Activated CD8-positive, alpha-beta memory T cell treated with anti-CD3 and anti-CD28 coated beads, Interleukin-2, amount 50 U/mL, for 4 hours (primary cell): ENCODE measurements around the gene MYO15B.

Experiments used
- DNase-seq: peaks from one replicate; pipeline ENCODE4 v3.0.0-alpha.2; 2020

Gene MYO15B

DNA sequence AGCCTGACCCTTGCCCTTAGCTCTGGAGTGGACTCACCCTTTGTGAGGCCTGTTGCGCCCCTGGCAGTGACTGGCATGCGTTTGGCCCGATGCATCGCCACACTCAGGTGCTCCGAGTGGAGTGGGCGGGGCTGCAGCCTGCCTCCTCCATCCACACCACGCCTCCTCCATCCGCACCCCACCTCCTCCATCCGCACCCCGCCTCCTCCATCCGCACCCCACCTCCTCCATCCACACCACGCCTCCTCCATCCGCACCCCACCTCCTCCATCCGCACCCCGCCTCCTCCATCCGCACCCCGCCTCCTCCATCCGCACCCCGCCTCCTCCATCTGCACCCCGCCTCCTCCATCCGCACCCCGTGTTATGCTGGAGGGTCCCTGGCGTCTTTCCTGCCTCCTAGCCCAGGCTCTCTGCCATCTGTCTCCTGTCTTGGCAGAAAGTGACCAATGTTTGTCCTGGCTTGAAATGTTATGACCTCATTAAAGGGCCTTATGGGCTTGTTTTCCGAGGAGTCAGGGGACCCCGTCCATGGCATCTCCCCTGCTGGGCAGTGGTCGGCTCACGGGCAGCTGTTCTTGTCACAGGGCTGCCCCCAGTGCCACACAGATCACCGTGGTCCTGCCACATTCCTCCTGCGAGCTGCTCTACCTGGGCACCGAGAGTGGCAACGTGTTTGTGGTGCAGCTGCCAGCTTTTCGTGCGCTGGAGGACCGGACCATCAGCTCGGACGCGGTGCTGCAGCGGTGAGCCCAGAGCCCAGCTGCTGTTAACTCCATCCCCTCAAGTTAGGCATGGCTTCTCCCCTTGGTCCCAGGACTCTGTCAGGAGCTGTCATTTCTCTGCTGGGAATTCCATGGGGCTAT is 28.7 kb upstream of the MYO15B start:
- no peak for DNase-seq

DNA sequence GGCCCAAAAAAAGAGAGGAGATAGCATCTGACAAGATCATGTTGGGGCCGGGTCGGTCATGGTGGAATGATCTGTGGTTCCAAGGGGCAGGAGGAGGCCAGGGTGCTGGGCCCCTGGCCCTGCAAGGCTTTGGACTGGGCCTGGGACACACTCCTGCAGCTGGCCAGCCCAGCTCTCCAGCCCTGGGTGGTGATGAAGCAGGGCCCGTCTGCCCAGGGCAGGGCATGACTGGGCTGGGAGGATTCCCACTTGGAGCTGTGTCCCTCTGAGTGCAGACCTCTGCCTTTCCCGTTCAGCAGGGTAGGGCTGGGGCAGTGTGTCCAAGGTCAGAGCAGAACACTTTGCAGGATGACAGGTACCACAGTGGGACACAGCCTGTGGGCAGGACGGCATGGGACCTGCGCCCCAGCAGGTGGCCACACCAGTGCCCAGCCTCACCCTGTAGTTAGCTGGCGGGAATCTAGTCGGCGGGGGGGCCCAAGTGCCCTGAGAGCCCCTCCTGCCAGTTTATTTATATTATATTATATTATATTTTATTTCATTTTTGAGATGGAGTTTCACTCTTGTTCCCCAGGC is 27.6 kb upstream of the MYO15B start:
- DNase-seq = no peak

DNA sequence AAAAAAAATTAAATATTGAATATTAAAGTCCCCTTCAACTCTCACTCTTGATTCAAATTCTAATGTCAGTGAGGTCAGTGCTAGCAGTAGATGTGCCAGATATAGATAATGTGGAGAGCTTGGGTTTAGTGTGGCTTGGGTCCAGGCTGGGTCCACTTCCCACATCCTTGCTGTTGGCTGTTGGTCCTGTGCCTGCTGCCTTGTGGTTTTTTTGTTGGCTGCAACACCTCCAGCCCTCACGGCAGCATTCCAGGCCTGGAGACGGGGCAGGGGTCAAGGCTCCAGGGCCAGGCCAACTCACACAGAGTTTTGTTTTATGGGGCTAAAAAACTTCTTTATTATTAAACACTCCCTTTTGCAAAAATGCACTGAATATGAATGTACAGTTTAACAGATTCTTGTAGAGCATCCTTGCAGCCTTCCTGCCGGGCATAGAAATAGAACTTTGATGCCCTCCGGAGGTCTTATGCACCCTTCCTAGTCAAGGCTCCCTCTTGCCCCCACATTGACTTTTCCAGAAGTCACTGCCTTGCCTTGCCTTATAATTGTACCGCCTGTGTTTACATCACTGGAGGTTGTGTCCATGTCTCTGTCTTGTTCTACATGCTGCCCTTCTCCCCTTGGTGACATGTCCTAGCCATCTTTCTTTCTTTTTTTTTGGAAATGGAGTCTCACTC is 25.5 kb upstream of the MYO15B start:
- no peak for DNase-seq

DNA sequence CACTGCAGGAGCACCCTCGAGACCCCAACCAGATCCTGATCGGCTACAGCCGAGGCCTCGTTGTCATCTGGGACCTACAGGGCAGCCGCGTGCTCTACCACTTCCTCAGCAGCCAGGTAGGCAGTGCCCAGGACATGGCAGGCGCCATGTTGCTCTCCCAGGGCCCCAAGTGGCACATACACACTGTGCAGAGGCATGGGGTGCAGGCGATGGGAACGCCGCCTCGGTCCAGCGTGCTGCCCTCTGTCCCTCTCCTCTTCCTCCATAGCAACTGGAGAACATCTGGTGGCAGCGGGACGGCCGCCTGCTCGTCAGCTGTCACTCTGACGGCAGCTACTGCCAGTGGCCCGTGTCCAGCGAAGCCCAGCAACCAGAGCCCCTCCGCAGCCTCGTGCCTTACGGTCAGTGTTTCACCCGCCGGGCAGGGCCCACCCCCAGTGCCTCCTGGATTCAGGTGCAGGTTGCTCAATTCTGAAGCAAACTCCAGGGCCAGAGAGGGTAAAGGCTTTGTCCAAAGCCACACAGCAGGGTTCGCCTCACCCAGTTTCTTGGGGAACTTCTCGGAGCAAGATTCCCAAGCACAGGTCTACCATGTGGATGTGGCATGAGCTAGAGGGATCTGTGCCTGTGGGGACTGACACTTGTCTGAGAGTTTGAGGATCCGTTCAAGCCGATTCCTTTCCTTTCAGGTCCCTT is 24.4 kb upstream of the MYO15B start:
- no peak for DNase-seq

DNA sequence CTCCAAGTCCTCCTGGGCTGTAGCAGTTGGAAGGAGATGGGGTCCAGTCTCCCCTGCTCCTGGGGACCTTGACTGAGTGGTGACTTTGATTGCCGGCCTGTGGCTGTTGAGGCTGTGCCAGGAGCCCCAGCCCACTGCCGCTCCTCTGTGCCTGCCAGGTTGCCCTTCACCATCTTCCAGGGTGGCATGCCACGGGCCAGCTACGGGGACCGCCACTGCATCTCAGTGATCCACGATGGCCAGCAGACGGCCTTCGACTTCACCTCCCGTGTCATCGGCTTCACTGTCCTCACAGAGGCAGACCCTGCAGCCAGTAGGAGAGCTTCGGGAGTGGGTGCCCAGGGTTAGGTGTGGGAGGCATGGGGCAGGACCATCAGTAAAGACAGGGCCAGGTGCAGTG is 23.4 kb upstream of the MYO15B start:
- no peak for DNase-seq

DNA sequence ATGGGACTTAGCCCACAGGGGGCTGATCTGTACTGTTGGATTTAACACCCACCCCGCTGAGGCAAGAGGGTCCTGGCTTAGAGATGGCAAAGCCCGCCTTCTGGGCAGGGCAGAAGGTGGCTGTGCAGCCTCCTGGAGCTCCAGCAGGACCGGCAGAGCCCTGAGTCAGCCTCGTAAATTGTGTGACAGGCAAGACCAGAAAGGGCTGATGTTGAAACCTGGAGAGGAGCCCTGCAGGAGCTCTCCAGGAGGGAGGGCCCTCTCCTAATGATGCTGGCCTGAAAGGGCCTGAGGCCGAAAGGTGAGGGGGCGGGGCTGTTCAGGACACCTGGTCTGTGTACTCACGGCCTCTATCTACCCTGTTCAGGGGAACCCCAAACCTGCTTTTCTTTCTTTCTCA is 22.5 kb upstream of the MYO15B start:
- no peak for DNase-seq

DNA sequence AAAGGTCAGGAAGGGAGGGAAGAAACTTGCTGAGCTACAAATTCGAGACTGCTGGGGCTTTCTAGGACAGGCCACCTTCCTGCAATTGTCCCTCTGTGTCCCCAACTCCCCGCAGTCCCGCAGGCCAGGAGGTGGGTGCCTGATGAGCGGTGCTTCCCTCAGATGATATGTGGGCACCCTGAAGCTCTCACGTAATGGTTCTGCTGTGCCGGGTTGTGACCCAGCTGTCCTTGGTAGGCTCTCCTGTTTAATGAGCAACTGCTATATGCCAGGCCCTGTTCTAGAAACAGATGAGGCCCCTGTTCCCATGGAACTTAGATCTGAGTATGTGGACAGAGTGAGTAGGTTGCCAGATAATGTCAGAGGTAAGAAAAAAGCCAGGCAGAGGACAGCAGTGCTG is 22.0 kb upstream of the MYO15B start:
- DNase-seq = no peak

DNA sequence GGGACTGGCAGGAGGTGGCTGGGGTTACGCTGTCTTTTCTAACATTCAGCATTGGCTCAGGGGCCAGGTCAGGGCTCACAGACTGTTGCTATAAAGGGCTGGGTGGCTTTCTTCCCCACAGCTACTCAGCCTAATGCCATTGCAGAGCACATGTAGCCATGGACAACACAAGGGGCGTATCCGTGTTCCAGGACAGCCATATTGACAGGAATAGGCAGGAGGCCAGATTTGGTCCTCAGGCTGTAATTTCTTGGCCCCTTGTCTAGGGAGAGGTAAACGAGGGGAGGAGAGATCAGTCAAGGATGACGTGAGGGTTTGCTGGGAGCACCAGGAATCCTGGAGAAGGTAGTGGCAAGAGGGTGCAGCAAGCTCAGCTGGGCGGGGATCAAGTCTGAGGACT is 21.2 kb upstream of the MYO15B start:
- no peak for DNase-seq

DNA sequence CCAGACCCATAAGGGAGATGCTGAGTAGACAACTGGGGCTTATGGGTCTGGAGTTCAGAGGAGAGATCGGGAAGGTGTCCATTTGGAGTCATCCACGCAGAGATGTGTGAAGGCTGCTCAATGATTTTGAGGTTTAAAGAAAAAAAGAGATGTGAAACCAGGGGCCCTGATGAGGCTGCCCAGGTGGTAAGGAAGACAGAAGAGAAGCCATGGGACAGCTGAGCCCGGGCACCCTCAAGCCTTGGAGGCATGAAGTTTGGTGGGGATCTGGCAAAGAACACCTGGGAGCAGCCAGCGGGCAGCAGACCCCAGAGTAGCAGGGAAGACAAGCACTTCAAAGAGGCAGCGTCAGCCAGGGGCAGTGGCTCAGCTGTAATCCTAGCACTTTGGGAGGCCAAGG is 20.8 kb upstream of the MYO15B start:
- no peak for DNase-seq

DNA sequence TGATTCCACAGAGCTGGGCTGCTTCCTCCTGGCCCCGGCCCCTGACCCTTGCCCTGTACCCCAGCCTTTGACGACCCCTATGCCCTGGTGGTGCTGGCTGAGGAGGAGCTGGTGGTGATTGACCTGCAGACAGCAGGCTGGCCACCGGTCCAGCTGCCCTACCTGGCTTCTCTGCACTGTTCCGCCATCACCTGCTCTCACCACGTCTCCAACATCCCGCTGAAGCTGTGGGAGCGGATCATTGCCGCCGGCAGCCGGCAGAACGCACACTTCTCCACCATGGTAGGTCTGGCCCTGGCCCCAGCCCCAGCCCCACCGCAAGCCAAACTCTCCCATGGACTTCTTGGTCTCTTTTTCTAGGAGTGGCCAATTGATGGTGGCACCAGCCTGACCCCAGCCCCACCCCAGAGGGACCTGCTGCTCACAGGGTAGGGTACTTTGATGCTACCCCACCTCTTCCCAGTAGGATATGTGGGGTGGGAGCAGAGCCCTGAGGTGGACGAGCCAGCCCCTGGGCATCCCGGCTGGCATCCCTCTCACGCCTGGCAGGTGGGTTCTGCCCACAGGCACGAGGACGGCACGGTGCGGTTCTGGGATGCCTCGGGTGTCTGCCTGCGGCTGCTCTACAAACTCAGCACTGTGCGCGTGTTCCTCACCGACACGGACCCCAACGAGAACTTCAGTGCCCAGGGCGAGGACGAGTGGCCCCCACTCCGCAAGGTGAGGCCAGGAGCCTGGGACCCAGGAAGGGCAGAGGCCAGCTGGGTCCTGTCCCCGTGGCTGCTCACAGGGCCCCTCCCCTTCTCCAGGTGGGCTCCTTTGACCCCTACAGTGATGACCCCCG is 19.0 kb upstream of the MYO15B start:
- no peak for DNase-seq

DNA sequence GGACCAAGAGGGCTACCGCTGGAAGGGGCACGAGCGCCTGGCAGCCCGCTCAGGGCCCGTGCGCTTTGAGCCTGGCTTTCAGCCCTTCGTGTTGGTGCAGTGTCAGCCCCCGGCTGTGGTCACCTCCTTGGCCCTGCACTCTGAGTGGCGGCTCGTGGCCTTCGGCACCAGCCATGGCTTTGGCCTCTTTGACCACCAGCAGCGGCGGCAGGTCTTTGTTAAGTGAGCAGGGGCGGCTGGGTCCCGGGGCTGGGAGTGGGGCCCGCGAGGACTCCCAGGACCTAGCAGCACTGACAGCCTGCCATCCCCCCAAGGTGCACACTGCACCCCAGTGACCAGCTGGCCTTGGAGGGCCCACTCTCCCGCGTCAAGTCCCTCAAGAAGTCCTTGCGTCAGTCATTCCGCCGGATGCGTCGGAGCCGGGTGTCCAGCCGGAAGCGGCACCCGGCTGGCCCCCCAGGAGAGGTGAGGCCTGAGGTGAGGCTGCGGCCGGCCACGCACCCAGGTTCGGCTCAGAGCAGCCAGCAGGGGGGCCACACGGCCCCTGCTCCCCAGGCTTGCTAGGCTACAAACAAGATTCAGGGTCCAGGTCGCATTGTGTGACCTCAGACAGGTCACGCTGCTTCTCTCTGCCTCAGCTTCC is 17.4 kb upstream of the MYO15B start:
- no peak for DNase-seq

DNA sequence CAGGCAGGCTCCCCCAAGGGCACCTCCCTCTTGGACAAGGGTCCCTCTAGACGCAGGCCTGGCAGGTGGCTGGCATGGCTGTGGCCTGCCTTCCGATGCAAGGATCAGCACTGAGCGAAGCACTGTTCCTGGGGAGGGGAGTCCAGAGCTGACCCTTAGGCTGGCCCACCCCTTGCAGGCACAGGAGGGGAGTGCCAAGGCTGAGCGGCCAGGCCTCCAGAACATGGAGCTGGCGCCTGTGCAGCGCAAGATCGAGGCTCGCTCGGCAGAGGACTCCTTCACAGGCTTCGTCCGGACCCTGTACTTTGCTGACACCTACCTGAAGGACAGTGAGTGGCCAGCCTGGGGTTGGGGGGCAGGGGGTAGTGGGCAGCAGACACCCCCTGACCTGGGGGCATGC is 16.8 kb upstream of the MYO15B start:
- no peak for DNase-seq

DNA sequence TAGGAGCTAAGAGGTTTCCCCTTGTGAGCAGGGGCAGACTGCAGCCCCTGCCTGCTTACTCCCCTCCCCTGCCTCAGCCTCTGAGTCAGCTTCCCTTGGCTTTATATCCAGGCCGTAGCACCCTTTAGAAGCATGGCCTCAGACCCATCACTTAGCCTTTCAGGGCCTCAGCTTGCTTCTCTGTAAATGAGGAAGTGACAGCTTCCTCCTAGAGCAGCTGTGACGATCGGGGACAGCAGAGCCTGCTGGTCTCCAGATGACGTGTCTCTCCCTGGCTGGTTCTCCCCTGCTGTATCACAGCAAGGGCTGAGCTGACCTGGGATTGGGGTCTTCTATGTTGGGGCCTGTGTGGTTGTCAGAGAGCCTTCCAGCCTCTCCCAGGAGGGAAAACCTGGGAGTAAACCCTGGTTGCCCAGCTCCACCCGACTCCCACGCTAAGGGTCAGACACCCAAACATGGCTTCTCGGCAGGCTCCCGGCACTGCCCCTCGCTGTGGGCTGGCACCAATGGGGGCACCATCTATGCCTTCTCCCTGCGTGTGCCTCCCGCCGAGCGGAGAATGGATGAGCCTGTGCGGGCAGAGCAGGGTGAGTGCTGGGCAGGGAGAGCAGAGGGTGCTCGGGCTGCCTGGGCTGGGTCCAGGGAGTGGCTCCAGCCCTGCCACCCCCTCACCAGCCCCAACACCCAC is 16.3 kb upstream of the MYO15B start:
- DNase-seq = no peak

DNA sequence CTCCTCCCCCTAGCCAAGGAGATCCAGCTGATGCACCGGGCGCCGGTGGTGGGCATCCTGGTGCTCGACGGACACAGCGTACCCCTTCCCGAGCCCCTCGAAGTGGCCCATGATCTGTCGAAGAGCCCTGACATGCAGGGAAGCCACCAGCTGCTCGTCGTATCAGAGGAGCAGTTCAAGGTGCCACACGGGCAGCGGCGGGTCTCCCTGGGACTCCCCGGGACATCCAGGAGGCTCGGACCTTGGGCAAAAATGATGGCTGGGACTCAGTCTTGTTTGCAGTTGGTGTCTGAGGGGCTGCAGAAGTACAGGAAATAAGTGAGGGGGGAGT is 15.8 kb upstream of the MYO15B start:
- no peak for DNase-seq

DNA sequence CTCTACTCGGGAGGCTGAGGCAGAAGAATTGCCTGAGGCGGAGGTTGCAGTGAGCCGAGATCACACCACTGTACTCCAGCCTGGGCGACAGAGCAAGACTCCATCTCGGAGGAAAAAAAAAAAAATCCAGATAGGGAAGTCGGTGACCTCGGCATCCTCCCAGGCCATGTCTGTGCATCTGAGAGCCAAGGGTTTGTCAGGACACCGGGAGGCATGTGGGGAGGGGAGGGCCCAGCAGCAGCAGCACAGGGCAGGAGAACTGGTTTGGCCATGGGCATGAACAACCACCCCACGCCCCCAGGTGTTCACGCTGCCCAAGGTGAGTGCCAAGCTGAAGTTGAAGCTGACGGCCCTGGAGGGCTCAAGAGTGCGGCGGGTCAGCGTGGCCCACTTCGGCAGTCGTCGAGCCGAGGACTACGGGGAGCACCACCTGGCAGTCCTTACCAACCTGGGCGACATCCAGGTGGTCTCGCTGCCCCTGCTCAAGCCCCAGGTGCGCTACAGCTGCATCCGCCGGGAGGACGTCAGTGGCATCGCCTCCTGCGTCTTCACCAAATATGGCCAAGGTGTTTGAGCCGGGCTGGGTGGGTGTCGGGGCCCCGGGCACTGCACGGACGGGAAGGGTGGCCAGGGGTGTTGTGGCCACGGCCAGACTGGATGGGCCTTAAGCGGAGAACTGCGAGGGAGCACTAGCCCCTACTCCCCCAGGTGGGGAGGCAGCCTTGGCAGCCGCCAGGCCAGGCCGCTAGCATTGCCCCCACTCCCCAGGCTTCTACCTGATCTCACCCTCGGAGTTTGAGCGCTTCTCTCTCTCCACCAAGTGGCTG is 14.7 kb upstream of the MYO15B start:
- DNase-seq = no peak

DNA sequence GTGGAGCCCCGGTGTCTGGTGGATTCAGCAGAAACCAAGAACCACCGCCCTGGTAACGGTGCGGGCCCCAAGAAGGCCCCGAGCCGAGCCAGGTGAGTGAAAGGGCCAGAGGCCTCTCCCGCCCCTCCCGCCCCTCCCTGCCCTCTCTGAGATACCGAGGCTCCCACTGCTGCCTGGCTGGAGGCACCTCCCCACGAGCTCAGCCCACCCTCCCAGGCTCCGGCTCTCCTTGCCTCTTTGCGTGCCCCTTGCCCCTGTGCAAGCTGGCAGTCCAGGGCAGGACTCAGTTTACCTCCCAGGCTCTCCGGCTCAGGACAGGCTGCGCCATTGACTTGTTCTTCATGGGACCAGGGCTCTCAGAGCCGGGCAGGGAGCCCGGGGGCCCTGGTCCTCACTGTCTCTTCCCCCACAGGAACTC is 14.1 kb upstream of the MYO15B start:
- no peak for DNase-seq

DNA sequence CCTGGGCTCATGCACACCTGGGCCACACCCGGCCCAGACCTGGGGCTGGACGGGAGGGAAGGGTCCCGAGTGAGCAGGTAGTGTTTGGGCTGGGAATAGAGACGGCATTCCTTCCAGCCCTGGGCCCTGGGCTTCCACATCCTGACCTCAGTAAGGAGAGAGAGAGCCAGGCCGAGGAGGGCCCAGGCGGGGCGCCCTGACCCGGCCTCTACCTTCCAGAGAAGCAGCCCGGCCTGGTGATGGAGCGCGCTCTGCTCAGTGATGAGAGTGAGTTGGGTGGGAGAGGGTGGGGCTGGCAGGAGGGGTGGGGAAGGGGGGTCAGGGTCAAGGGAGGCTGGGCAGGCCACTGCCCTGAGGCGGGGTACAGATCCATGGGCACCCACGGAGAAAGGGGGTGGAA is 13.6 kb upstream of the MYO15B start:
- no peak for DNase-seq

DNA sequence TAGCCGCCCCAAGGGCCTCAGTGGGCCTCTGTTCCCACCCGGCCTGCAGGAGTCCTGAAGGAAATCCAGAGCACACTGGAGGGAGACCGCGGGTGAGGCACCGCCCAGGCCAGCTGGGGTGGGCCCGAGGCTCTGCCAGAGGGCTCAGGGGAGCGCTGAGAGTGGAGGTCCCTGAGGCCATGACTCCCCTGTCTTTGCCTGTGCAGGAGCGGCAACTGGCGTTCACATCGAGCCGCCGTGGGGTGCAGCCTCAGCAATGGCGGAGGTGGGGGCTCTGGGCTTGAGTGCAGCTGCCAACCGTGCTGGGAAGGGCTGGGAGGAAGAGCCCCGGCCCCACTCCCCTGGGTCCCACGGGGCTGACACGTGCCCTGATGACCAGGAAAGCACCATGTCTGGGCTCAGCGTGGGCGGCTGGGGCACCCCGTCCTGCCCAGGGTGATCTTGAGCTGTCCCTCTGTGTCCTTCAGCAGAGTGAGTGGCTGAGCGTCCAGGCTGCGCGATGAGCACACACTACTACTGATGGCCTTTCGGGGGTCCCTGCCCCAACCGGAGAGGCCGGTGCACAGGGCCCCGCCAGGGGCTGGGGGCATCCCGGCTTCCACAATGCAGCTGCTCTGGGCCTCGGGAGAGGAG is 13.1 kb upstream of the MYO15B start:
- DNase-seq = no peak

DNA sequence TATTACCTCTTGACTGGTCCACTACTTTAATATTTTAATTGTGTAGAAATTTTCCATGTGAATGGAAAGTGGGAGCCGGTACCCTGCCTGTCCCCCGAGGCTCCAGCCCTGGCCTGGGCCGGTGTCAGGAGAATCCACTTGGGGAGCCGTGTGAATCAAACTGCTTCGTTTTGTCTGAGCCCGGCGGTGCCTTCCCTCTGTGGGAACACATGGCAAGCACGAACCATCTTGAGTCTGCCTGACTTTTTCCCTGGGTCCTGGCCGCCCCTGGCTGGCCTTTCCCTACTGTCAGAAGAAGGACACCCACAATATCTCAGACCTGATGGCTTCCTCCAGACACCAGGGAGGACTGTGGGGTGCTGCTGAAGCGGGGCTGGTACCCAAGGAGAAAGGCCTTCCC is 12.4 kb upstream of the MYO15B start:
- DNase-seq = no peak

DNA sequence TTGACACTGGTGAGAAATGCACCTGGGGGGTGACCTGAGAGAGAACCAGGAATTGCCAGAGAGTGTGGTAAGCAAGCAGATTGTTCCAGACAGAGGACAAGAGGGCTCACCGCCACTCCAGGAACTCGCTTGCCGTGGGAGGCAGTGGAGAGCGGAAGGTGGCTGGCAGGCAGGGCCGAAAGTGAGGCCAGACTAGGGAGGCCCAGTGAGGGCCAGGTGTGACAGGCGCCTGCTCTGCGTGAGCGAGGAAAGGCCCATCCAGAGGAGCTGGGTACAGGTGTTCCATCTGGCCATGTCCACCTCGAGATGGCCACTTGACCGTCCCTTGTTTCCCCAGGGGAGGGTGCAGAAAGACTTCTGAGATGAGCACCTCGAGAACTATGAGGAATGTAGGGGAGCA is 11.9 kb upstream of the MYO15B start:
- DNase-seq = no peak
